Psoas muscle (tissue), 8 donors: ENCODE measurements around the gene PACS1. TPM values are rescaled to one million over a fixed set of nuclear protein-coding genes. Genes with fewer than 3 reads are reported as not detected.
"Not testable (repeated sequence)": the region's sequence is repeated elsewhere in the genome, so short reads cannot be mapped to it uniquely, and the experiment has no call there.

Experiments
- ATAC-seq, 4 donors: fragments of 200-7000 bp; cut with Tn5 transposase; one replicate each; pipeline ENCODE4 v1.9.1; 2020; ENCODE audit warnings: moderate library complexity in 3 of 4, mild to moderate bottlenecking in 2 of 4
- DNase-seq, 2 donors: peaks; one replicate each; pipeline ENCODE4 v3.0.0-alpha.2; 2020
- H3K27ac ChIP-seq: fragments of 200-600 bp; one replicate; pipeline ENCODE4 v1.8.0; 2022
- H3K27me3 ChIP-seq, 3 donors: fragments of 200-600 bp in 1 of 3; one replicate each; pipeline versions ENCODE4 v1.6.1 to v1.8.0; 2013 to 2022; ENCODE audit warnings: low read length in 2 of 3, mild to moderate bottlenecking in 2 of 3, moderate library complexity in 1 of 3; ENCODE audit not compliant: insufficient read depth in 3 of 3
- H3K36me3 ChIP-seq, 2 donors: fragments of 200-600 bp in 1 of 2; one replicate each; pipeline versions ENCODE4 v1.6.1 to v1.8.0; 2013 to 2022; ENCODE audit warnings: low read depth in 1 of 2, mild to moderate bottlenecking in 1 of 2, moderate library complexity in 1 of 2; ENCODE audit not compliant: insufficient read depth in 1 of 2
- H3K4me1 ChIP-seq: fragments of 200-600 bp; one replicate; pipeline ENCODE4 v1.8.0; 2022
- H3K4me3 ChIP-seq: fragments of 200-600 bp; one replicate; pipeline ENCODE4 v1.8.0; 2022; ENCODE audit warnings: mild to moderate bottlenecking
- H3K9me3 ChIP-seq: fragments of 200-600 bp; one replicate; pipeline ENCODE4 v1.8.0; 2022
- WGBS, 3 donors: extraction: QIAGEN DNeasy Blood & Tissue Kit; methylation state at CpG; one replicate each; pipeline versions ENCODE4 v1.1.6 to v1.1.7; 2013; 5-methylcytosine and 5-hydroxymethylcytosine counted together
- intact Hi-C, 2 donors: fragments of 100-400 bp; cut with DNase I; formaldehyde crosslinking; loops; one replicate each; pipeline versions ENCODE4 v1.11.0 to v1.14.2; 2022
- polyA plus RNA-seq, 3 donors: library from polyadenylated mRNA; stranded (reverse); fragments of 200-250 nt; gene quantifications; one replicate each; pipeline ENCODE4 v1.2.3, GENCODE V29; 2013
- total RNA-seq, 4 donors: library from RNA; stranded (reverse); fragmentation: NEBNext Ultra II Directional in 2 of 4; extraction: Animal tissue kit (Norgen Biotek cat#: 25700) in 2 of 4; gene quantifications; one replicate each; pipeline versions ENCODE4 v1.2.1 to v1.2.4, GENCODE V29; 2021 to 2023
- TF ChIP-seq, protein P1 (sequence below): fragments of 200-600 bp; IDR thresholded peaks from one replicate; pipeline ENCODE4 v1.8.0; 2022; ENCODE audit warnings: antibody characterized with exemption
- donor health status: healthy with polysubstance abuse.
- donor health status: DM: no; HTN: no; CAD: no; lungs with moderate emphysema.
- donor health status: Bipolar disorder and iron deficiency.
- donor health status: healthy.
- donor health status: DM: yes; HTN: yes; CAD: no.
- donor health status: DM: no; HTN: no; CAD: no.
- donor health status: DM: no; HTN: no; CAD: no.
- donor health status: DM: yes; HTN: yes; CAD: no.

PACS1 gene
- total and polyA plus RNA-seq, 7 donors: 7.4 to 27.8 (median 16.3) TPM

DNA sequence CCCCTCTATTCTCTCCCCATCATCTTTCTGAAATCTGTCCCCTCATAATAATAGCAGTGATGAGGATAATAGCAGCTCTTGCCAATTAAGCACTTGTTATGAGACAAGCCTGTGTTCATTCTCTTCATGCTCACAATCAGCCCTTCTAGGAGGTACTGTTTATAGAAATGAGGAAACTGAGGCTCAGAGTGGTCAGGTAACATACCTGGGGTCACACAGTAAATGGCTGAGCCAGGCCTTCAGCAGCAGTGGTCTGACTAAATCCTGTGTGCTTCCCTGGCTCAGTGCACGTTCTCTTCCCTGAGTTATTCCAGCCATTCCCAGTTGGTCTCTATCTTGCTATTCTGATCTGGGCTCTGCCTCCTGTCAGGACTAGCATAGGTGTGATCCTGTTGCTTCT lies 204.1 kb downstream of the PACS1 start:
- DNase-seq (no peak), ATAC-seq (no peak)
- H3K9me3 ChIP-seq: no peaks in the 10 kb centered on the region
- intact Hi-C loops: no loop called here
- peaks cover 0 to 2% (median 0%) of the 10 kb centered on the region in 3 donors for H3K27me3 ChIP-seq
- H3K4me3 ChIP-seq: no peak overlapping the region
- peaks cover 3 to 65% of the 10 kb centered on the region in 2 donors for H3K36me3 ChIP-seq
- TF ChIP-seq, protein P1, sequence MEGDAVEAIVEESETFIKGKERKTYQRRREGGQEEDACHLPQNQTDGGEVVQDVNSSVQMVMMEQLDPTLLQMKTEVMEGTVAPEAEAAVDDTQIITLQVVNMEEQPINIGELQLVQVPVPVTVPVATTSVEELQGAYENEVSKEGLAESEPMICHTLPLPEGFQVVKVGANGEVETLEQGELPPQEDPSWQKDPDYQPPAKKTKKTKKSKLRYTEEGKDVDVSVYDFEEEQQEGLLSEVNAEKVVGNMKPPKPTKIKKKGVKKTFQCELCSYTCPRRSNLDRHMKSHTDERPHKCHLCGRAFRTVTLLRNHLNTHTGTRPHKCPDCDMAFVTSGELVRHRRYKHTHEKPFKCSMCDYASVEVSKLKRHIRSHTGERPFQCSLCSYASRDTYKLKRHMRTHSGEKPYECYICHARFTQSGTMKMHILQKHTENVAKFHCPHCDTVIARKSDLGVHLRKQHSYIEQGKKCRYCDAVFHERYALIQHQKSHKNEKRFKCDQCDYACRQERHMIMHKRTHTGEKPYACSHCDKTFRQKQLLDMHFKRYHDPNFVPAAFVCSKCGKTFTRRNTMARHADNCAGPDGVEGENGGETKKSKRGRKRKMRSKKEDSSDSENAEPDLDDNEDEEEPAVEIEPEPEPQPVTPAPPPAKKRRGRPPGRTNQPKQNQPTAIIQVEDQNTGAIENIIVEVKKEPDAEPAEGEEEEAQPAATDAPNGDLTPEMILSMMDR: no peak
- WGBS, 3 donors: 20 to 65% (median 33%) methylated on average over 1 of the region's 1 CpG
- peaks cover 19% of the 10 kb centered on the region for H3K4me1 ChIP-seq
- no peak overlapping the region for H3K27ac ChIP-seq

DNA sequence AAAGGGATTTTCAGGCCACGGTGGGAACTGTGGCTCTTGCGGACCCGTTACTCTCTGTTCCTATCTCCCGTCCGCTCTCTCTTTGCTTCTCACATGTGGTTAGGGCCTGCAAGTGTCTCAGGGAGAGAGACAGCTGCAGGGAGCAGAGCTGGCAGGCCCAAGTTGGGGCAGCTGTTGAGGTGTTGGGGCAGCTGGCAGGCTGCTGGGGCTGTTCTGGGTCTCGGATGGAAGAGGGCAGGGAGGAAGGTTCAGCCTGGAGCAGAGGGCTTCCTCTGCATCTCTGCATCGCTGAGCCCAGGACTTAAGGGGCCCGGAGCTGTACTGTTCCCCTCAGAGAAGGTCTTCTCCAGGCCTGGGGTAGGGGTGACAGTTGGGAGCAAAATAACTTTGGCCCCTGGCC lies 205.3 kb downstream of the PACS1 start:
- no peak for DNase-seq
- intact Hi-C loops: no loop called here
- Histone ChIP-seq H3K4me1 (peaks cover 9% of the 10 kb centered on the region), H3K27ac (no peak overlapping the region), H3K4me3 (no peak overlapping the region), H3K27me3 (peaks cover 0 to 7% (median 0%) of the 10 kb centered on the region in 3 donors), H3K9me3 (no peaks in the 10 kb centered on the region), H3K36me3 (peaks cover 3 to 63% of the 10 kb centered on the region in 2 donors)
- peak in 1 of 4 donors; percentile 8 for ATAC-seq
- TF ChIP-seq, protein P1: no peak
- WGBS, 3 donors: 52 to 65% (median 64%) methylated on average over 8 of the region's 8 CpGs

DNA sequence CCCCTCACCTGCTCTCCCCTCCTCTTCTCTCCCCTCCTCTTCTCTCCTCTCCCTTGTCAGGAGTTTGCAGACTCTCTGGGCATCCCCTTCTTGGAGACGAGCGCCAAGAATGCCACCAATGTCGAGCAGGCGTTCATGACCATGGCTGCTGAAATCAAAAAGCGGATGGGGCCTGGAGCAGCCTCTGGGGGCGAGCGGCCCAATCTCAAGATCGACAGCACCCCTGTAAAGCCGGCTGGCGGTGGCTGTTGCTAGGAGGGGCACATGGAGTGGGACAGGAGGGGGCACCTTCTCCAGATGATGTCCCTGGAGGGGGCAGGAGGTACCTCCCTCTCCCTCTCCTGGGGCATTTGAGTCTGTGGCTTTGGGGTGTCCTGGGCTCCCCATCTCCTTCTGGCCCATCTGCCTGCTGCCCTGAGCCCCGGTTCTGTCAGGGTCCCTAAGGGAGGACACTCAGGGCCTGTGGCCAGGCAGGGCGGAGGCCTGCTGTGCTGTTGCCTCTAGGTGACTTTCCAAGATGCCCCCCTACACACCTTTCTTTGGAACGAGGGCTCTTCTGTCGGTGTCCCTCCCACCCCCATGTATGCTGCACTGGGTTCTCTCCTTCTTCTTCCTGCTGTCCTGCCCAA lies 206.0 kb downstream of the PACS1 start:
- TF ChIP-seq, protein P1: no peak
- peaks cover 4% of the 10 kb centered on the region for H3K4me1 ChIP-seq
- H3K27me3 ChIP-seq: peaks cover 0 to 7% (median 0%) of the 10 kb centered on the region in 3 donors
- H3K4me3 ChIP-seq: no peak overlapping the region
- 74 to 79% (median 77%) methylated on average over 13 to 14 of the region's 14 CpGs for WGBS, 3 donors
- intact Hi-C loops: no loop called here
- DNase-seq (peak in 1 of 2 donors; percentile 48), ATAC-seq (no peak)
- peaks cover 3 to 57% of the 10 kb centered on the region in 2 donors for H3K36me3 ChIP-seq
- H3K27ac ChIP-seq: no peak overlapping the region
- no peaks in the 10 kb centered on the region for H3K9me3 ChIP-seq

DNA sequence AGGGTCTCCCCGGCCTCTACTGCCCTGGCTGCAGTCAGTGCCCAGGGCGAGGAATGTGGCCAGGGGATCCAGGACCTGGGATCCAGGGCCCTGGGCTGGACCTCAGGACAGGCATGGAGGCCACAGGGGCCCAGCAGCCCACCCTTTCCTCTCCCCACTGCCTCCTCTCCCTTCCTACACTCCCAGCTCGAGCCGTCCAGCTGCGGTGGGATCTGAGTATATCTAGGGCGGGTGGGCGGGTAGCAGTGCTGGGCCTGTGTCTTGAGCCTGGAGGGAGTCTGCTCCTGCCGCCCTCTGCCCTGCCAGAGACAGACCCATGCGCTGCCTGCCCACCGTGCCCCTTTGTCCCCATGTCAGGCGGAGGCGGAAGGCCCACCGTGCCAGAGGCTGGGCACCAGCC lies 206.5 kb downstream of the PACS1 start:
- WGBS, 3 donors: 81 to 87% (median 83%) methylated on average over 11 to 13 of the region's 13 CpGs
- not testable (repeated sequence) for H3K4me1 ChIP-seq
- peaks cover 3 to 54% of the 10 kb centered on the region in 2 donors for H3K36me3 ChIP-seq

GRCh38 chr11:66277064-66277463 lies 207.0 kb downstream of the PACS1 start:
- peaks cover 3 to 49% of the 10 kb centered on the region in 2 donors for H3K36me3 ChIP-seq
- 74 to 90% (median 82%) methylated on average over 4 of the region's 4 CpGs for WGBS, 3 donors
- H3K4me3 ChIP-seq, H3K27ac ChIP-seq, DNase-seq, H3K9me3 ChIP-seq, H3K27me3 ChIP-seq, intact Hi-C loops, H3K4me1 ChIP-seq: not testable (repeated sequence)
- ATAC-seq: peak in 2 of 4 donors; percentile 2 to 8

More for the DNA sequence above, 206.5 kb downstream of the PACS1 start:
- H3K27me3 ChIP-seq, H3K9me3 ChIP-seq, H3K4me3 ChIP-seq, intact Hi-C loops, H3K27ac ChIP-seq: not testable (repeated sequence)
- DNase-seq: peak in 1 of 2 donors; percentile 39
- ATAC-seq: peak in 1 of 4 donors; percentile 9
